Tibial nerve (tissue), 4 donors: Measurements from ENCODE around the gene COL3A1.

Experiments used
- CTCF ChIP-seq, 5 experiments: fragments of 200-600 bp in 3 of 5; fragments of 450-650 bp in 2 of 5; sonication (generic) in 3 of 5; IDR thresholded peaks; one replicate each; pipeline ENCODE4 v1.5.1; 2016 to 2019; ENCODE audit warnings: antibody characterized with exemption in 5 of 5, mild to moderate bottlenecking in 3 of 5, moderate library complexity in 2 of 5
- EP300 ChIP-seq, 2 donors: sonication (generic); formaldehyde crosslinking; IDR thresholded peaks; one replicate each; pipeline ENCODE4 v1.6.1; 2017; ENCODE audit warnings: antibody characterized with exemption in 2 of 2, mild to moderate bottlenecking in 1 of 2

DNA sequence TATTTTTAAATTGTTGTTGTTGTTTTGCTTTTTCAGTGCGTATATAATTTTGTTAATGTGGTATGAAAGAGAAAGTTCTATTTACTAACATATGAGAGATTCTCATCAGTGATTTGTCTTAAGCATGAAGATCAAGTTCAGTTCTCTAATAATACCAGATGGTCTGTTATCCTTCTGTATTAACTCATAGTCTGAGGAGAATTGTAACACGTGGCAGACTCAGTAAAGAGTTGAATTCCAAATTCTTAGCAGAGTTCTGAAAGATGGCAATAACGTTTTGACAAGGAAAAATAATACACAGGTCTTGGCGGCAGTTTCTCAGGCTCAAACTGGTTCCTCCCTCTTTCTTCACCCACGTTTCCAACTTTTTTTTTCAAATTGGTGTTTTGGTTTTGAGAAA lies 17.2 kb upstream of the COL3A1 start:
- TF ChIP-seq CTCF (IDR thresholded peaks at IDR 0.05) (no peak), EP300 (IDR thresholded peaks at IDR 0.05) (no peak)
